SK-N-DZ (cell line): Measurements from ENCODE around the gene PGM1.

Experiments
- DNase-seq: peaks from one replicate; pipeline ENCODE4 v3.0.0-alpha.2; 2015; ENCODE audit warnings: low spot score

Gene PGM1

DNA sequence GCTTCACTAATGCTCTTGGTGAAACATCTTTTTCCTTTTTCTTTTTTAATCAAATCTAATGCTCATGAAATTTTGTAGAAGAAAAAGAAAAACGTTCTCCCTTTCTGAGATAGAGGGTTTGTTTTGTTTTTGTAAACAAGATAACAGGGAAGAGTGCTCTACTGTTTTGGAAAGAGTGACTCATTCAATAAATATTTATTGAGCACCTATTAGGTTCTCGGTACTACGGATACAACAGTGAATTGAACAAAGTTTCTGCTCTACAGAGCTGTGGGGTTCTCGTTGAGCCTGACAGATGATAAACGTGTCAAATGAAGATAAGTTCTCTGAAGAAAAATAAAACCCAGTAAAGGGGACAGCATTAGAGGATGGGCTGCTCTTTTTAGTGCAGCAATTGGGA lies 7.0 kb downstream of the PGM1 start:
- no peak for DNase-seq

DNA sequence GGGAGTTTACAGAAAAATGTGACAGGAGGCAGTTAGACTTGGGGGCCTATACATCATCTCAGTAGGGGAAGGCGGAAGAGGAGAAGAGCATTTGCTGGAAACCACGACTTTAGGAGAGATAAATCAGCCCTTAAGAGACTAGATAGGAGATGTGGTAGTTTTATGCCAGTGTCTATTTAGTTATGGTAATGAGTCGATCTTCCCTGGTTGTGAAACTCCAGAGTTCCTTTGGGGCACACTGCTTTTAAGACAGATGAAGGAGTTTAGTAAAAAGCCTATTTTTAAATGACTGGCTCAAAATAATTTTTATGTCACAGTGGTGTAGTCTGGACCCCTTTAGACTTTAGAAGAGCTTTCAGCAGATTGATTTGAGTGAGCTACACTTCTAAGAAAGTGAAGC lies 7.8 kb downstream of the PGM1 start:
- no peak for DNase-seq

DNA sequence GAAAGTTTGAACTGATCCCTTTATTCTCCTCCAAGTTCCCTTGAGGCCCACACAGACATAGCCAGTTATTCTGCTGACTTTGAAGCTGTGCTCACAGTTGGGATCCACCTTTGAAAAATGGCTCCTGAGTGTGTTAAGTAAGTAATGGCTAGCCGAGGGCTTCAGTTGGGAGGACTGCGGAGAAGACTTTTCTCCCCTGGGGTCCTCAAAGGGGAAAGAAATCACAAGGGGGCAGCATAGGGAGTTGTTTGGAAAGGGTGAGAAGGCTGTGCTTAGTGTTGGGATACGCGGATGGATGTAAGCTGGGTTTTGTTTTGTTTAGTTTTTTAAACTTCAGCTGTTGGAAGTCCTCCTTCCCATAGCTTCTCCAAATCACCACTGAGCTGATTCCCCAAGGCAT lies 8.3 kb downstream of the PGM1 start:
- DNase-seq: no peak

DNA sequence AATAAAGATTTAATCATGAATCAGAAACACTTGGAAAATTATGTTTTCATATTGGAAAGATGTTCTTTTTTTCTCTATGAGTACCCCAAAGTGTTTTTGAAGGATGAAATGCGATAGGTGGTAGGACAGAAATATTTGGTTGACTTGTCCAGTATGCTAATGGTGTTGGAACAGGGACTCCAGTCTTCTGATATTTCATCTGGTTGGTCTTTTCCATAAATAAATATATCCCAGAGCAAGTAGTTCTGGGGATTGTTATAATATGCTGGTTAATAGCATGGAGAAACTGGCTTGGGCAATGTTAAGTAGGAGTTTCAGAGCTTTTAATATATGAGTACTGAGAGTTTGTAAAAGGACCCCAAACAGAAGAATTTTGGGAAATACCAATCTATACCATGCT lies 8.7 kb downstream of the PGM1 start:
- no peak for DNase-seq

DNA sequence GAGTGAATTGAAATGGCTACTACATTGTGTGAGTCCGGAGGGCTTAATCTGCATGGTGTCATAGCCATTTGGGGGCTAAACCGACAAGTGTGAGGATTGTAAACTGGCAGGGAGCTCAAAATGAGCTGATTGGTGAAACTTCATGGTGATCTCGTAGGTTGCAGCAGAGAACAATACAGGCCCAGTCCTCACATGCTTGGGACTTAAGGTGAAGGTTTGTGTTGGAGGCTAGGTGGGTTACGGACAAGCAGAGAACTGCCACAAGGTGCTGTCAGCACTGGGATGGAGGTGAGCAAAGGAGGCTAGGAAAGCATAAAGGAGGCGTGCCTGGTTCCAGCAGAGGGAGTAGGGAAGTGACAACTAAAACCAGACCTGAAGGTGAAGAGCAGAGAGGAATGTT lies 9.4 kb downstream of the PGM1 start:
- DNase-seq: no peak

DNA sequence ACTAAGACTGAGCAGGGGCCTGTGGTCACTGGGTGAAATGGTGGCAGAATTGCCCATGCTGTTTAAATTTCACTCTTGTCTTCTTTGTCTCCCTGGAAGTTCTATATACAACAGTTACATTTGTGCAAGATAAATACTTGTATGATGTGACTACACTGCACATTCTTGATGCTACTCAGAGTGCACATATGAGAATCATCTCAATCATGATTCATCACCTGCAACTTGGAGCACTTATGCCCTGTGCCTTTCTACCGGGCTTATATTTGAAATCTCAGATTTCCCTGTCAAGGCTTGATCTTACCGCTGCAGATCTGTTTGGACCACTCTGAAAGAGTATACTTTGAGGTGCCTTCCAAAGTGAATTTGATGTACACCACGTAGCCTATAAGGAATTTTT lies 10.6 kb downstream of the PGM1 start:
- DNase-seq: no peak

DNA sequence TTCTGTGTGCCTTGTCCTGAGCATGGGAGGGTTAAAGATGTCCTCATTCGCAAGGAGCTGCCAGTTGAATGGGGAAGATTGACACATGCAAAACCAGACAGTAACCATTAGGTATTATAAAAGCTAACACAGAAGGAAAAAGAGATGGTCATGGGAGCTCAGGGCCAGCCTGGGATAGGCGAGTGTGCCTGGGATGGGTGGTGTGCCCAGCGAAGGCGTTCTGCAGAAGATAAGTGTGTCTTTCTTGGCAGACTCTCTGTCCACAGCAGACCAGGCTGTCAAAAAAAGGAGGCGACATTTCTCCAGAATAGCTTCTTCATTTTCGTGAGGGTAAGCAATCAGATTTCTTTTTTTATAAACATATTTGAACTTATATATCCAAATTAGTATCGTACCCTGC lies 14.1 kb downstream of the PGM1 start:
- no peak for DNase-seq

DNA sequence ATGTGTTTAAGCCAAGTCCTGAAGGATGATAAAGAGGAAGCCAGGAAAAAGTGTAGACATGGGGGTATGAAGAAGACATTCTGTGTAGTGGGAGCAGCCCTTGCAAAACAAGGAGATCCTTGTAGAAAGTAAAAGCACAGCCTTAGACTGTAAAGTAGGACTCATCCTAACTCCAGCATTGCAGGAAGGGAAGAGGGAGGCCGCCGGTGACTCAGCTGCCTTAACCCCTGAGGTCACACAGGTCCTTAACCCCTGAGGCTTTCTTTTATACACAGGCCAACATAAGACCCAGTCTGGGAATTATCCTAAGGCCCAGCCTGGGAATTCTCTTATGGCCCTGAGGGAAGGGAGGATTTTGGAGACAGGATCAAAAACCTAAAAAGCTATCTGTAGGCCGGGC lies 18.0 kb downstream of the PGM1 start:
- no peak for DNase-seq

DNA sequence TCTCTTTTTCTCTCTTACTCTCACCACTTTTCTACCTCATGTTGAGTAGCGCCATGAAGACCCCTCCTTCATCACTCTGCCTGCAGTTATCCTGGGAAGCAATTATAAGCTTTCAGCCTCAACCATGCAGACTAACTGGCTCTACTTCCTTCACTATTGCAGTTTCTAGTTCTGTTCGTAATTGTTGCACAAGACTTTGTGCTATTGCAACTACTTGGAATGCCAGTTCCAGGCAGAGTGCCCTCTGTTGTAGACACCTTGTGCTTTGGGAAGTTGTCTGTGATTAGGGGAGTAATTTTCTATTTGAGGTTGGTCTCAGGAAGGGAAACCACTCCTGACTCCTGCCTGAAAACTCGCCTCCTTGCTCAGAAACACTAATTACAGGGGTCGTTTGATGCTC lies 19.4 kb downstream of the PGM1 start:
- no peak for DNase-seq

DNA sequence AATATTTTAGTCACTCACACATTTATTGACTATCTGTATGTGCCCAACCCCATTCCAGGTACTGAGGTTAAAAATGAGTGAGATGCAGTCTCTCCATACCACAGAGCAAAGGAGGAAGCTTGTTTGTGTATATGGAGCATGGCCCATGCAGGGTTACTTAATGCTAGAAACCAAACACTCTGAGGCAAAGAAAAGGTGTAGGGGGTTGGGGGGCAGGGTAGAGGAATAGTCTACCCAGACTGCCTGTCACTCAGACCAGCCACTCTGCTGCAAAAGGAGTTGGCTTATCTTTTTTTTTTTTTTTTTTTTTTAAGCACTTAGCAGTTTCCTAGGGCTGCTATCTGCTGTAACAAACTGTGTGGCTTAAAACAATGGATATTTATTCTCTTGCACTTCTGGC lies 19.8 kb downstream of the PGM1 start:
- no peak for DNase-seq

DNA sequence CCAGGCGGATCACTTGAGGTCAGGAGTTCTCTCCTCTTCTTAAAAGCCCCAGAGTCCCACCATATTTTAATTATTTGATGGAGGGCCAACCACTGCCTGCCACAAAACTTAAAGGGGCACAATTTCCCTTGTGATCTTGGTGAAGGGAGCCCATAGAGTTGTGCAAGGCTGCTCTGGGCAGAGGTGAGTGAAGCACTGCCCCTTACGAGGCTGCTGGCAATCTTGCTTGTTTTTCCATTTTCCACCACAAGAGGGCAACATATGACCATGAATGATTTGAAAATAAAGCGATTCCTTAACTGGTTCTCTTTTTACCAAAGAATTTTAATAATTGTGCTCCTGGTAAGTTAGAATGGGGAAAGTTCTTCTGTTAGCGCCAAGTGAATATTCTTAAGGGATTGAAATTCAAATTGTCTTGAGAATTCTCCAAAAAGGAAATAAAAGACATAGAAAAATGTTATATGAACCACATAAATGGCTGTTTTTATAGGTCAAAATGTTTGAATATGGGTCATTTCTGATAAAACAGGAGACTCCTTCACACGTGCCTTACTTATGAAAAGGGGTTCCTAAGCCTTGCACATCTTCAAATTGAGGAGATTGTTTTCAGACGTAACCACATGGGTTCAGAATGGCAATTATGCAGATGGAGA lies 22.7 kb downstream of the PGM1 start:
- DNase-seq: peak; percentile 57

DNA sequence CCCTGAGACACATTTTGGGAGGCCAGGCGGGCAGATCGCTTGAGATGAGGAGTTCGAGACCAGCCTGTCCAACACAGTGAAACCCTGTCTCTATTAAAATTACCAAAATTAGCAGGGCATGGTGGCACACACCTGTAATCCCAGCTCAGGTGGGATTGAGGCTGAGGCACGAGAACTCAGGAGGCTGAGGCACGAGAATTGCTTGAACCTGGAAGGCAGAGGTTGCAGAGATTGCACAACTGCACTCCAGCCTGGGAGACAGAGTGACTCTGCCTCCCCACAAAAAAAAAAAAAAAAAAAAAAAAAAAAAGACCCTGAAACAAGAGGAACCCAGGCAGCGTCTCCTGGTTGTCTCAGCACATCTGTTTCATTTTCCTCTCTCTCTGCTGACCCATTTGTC lies 24.2 kb downstream of the PGM1 start:
- no peak for DNase-seq

DNA sequence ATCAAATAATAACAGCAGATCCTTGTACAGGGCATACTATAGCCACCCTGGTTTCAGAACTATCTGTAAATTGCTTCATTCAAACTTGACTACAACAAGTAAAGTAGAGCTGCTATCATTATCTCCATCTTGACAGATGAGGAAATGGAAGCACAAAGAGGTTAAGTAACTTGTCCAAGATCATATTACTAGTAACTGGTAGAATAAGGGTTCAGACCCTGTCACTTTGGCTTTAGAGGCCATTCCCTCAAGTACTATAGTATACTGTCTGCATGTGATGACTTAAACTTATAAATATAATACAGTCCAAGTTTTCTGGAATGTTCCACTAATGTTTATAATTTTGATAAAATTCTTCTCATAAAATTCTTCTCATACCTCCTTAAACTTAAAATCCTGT lies 24.8 kb downstream of the PGM1 start:
- DNase-seq: no peak

DNA sequence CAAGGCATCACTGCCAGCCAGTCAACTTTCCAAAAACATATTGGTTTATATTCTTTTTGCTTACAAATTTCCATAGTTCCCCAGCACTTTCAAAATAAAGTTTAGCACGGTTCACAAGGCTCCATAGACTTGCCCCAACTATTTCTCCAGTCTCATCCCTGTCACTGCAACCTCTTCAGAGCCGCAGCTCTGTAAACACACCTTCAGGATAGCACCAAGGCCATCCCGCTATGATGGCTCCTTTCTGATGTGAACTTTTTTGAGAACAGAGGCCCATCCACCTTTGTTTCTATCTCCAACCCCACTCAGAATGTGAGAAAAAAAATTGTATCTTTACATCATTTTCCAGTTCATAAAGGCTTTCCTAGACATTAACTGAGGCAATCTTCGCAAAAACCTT lies 26.3 kb downstream of the PGM1 start:
- DNase-seq: no peak

DNA sequence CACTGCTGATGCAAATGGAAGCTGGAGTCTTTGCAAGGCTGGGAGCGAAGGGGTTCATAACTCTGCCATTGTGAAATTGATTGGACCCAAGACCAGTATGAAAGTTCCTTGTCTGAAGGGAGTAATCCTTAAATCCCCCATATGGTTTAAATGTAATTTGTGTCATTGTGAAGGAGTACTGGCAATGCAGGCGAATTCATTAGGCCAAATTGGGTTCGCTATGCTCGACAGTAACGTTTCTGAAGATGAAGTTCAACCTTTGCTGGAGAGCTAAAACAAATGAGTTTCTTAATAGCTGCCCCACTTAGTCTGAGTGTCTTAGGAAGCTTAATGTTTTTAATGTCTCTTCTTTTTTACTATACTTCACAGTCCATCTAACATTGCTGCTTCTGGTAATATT lies 27.5 kb downstream of the PGM1 start:
- no peak for DNase-seq

DNA sequence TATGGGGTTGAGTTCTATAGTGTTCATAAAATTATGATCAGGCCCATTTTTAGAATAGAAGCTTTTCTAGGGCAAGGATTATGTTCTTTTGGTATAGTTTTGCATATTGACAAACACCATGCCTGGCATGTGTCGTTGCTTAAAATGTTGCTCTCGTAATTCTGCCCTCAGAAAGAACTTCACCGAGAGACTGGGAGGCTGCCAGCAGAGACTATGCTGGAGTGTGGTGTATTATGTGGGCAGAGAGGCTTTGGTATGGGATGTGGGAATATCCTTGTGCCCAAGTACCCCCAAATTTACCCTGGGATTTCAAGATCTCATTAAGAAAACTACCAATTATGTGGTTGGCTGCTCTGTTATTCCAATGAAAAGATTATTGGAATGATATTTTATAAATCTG lies 27.9 kb downstream of the PGM1 start:
- DNase-seq: no peak

DNA sequence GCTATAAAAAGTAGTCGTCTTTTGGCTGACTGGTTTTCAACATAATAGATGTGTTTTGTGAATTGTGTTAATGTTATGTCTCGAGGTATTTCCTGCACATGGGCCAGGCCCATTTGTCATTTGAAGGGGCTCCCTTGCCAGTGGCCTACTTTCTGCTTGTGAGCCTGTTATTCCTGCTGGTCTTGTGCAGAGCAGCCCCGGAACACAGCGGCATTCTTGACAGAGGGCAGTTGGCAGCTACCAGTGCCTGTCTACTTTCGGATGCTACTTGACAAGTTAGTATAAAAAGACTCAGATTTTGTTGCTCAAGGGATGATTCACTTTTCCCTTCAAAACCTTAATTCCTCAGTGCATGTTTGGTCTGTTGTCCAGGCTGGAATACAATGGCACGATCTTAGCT lies 28.5 kb downstream of the PGM1 start:
- no peak for DNase-seq

DNA sequence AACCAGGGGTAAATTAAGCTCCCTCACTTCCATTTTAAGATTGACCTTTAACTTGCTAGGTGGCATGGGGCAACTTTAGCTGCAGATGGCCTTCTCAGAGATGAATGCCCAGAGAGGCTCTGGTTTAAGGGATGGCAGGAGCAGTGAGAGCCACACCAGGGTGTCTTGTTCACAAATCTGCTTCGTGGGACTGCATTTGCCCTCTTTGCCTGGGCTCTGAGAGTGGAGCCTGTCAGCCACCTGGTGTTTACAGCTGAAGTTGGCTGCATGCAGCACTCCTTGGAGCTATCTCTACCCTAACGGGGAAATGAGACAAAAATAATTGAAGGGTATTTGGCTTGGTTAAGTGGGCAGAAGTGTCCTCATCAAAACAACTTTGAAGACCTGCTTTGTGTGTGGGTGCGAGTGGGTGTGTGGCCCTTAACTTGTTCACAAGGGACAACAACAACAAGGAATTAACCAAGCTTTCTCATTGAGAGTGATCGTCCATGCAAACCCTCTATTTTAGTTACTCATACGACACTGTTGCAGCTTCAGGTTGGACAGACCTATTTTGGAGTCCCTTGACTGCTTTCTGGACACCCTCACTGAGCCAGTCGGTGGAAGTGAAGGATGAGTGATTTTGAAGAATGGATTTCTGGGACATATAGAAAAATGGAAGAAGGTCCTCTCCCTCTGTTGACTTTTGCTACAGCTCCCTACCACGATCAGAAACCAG lies 29.8 kb downstream of the PGM1 start:
- DNase-seq: no peak

DNA sequence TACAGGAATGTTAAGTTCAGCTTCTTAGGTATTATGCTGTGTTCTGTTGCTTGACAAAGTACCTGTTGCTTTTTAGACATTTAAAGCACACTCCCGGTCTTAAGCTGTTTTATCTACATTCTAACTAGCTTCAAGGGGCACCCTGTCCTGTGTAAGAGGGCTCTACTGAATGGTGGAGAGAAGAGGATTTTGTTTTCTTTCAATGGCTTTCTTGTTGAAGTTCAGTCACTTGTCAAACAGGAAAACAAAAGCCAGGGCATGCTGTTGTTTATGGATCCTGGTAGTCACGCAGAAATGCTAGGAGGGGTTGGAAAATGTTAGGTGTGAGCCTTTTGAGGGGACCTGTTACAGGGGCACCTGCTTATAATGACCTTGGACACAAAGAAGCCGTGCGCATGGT lies 30.7 kb downstream of the PGM1 start:
- no peak for DNase-seq

DNA sequence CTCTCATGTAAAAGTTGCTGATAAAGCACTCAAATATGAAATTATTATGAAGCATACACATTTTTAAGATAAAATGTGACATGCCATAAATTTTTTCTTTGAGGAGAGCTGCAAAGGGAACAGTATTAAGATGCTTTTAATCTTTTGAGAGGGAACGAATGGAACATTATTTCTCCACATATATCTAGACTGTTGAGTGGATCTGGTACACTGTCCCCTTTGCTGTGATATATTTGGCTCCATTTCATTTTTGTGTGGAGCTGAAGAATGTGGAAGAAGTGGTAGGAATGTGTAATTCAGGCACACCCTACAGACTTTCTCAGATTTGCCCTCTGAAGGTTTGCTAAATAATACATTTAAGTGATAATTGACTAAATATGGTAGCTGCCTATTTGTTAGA lies 31.7 kb downstream of the PGM1 start:
- no peak for DNase-seq

DNA sequence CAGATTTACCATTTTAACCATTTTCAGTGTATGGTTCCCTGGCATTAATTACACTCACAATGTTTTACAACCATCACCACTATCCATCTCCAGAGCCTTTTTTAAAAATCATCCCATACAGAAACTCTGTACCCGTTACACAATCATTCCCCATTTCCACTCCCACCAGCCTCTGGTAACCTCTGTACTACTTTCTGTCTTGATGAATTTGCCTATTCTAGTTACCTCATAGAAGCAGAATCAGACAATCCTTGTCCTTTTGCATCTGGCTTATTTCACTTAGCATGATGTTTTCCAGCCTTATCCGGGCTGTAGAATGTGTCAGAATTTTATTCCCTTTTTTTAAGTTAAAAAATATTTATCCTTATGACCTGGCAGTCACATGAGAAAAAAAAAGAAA lies 33.0 kb downstream of the PGM1 start:
- no peak for DNase-seq

DNA sequence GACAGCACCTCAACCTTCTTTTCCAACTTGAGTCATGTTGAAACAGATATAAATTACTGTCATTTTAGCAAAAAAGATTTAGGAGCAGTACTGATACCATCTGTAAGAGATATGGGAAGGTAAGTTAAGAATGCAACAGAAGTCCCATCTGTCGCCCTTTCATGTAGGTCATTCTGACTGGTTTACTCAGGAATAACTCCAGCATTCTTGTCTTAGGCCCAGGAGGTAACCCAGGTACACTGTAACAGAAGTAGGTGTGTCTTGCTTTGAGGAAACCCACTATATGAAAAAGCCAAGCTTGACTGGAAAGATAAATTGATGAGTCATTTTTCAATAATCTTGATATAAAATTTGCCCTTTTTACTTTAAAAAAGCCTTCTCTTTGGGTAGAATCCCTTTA lies 35.4 kb downstream of the PGM1 start:
- DNase-seq: no peak

DNA sequence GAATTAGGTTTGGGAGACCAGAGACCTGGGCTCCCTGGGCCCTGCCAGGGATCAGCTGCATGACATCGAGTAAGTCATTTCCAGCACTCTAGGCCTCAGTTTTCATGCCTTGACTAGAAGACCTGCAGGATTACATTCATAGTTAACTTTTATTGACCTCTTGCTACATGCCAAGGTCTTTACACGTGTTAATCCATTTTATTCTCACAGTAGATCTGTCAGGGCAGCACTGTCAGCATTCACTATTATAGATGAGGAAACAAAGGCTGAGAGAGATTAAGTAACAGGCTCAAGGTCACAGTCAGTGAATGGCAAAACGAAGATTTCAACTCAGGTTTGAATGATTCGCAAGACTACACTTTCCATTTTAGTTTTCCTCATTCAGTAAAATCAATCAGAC lies 37.0 kb downstream of the PGM1 start:
- no peak for DNase-seq

DNA sequence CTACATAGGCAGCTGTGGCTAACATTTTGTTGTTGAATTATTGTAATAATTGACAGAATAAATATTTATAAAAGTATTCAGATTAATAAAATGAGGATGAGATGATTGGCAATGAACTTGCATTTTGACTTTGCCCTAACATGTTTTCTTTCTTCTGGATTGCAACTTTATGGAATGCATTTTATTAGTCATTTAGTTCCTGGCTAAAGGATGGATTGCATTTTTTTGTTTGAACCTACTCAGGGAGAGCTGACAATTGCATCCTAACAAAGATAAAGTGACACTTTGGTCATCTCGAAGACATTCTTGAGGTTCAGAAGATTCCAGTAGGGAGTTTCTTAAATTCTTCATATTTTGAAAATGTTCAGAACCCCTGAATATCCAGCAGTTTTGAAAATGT lies 37.5 kb downstream of the PGM1 start:
- no peak for DNase-seq
